Measurements from ENCODE around the gene WNT5A. TPM values are rescaled to one million over a fixed set of nuclear protein-coding genes. Genes with fewer than 3 reads are reported as not detected.

Gene WNT5A
- total and polyA plus RNA-seq, 2 donors (not counting 1 experiment from before 2014, with no cell fraction given) = 117 to 224 TPM

GRCh38 chr3:55446850-55447249 lies 40.3 kb downstream of the WNT5A start:
- no peaks in the 10 kb centered on the region for H4K20me1 ChIP-seq (ENCODE audit: control insufficient read depth, extremely low read depth, insufficient read depth, low read length)
- H3K4me1 ChIP-seq (ENCODE audit: control insufficient read depth, extremely low read depth, insufficient read depth, low read length) = no peaks in the 10 kb centered on the region
- H3K9ac ChIP-seq (ENCODE audit: insufficient read depth, low read length) = no peak overlapping the region

GRCh38 chr3:55445551-55445950 lies 41.6 kb downstream of the WNT5A start:
- no peak overlapping the region for H2AFZ ChIP-seq (ENCODE audit: low read length)
- no peak overlapping the region for H3K9ac ChIP-seq (ENCODE audit: insufficient read depth, low read length)
- no peaks in the 10 kb centered on the region for H4K20me1 ChIP-seq (ENCODE audit: control insufficient read depth, extremely low read depth, insufficient read depth, low read length)
- H3K79me2 ChIP-seq (ENCODE audit: control insufficient read depth, insufficient read depth, low read length) = no peaks in the 10 kb centered on the region
- no peaks in the 10 kb centered on the region for H3K9me3 ChIP-seq (ENCODE audit: control insufficient read depth, insufficient read depth, low read depth, low read length)
- no peaks in the 10 kb centered on the region for H3K4me1 ChIP-seq (ENCODE audit: control insufficient read depth, extremely low read depth, insufficient read depth, low read length)
- no peak overlapping the region for H3K4me3 ChIP-seq (replicated peaks in 1 of 4; ENCODE audit: control extremely low read depth in 1 of 4, insufficient read depth in 1 of 4, low read depth in 3 of 4, low read length in 4 of 4)
- no peak overlapping the region for H3K27ac ChIP-seq (ENCODE audit: insufficient read depth, low read length)
- no peaks in the 10 kb centered on the region for H3K36me3 ChIP-seq (ENCODE audit: control insufficient read depth, insufficient read depth, low read length)
- H3K27me3 ChIP-seq (ENCODE audit: control insufficient read depth, insufficient read depth, low read length) = no peaks in the 10 kb centered on the region
- no peak overlapping the region for H3K4me2 ChIP-seq (ENCODE audit: extremely low read depth, insufficient read depth, low read length)
- no peak for DNase-seq (ENCODE audit: low read depth in 2 of 2)
- TF ChIP-seq EZH2 (IDR thresholded peaks at IDR 0.05; ENCODE audit: low read length, missing control alignments) (no peak), CTCF (conservative IDR thresholded peaks at IDR 0.05 in 1 of 2, IDR thresholded peaks at IDR 0.05 in 1 of 2; ENCODE audit: low read depth in 1 of 2, low read length in 2 of 2) (no peak)

More at GRCh38 chr3:55446850-55447249, 40.3 kb downstream of the WNT5A start:
- Histone ChIP-seq H3K9me3 (ENCODE audit: control insufficient read depth, insufficient read depth, low read depth, low read length) (no peaks in the 10 kb centered on the region), H3K36me3 (ENCODE audit: control insufficient read depth, insufficient read depth, low read length) (no peaks in the 10 kb centered on the region), H3K4me3 (replicated peaks in 1 of 4; ENCODE audit: control extremely low read depth in 1 of 4, insufficient read depth in 1 of 4, low read depth in 3 of 4, low read length in 4 of 4) (no peak overlapping the region), H2AFZ (ENCODE audit: low read length) (no peak overlapping the region), H3K4me2 (ENCODE audit: extremely low read depth, insufficient read depth, low read length) (no peak overlapping the region), H3K79me2 (ENCODE audit: control insufficient read depth, insufficient read depth, low read length) (no peaks in the 10 kb centered on the region), H3K27me3 (ENCODE audit: control insufficient read depth, insufficient read depth, low read length) (no peaks in the 10 kb centered on the region), H3K27ac (ENCODE audit: insufficient read depth, low read length) (no peak overlapping the region)
- TF ChIP-seq EZH2 (IDR thresholded peaks at IDR 0.05; ENCODE audit: low read length, missing control alignments) (no peak), CTCF (conservative IDR thresholded peaks at IDR 0.05 in 1 of 2, IDR thresholded peaks at IDR 0.05 in 1 of 2; ENCODE audit: low read depth in 1 of 2, low read length in 2 of 2) (no peak)
- no peak for DNase-seq (ENCODE audit: low read depth in 2 of 2)

GRCh38 chr3:55443346-55443745 lies 43.8 kb downstream of the WNT5A start:
- no peaks in the 10 kb centered on the region for H3K9me3 ChIP-seq (ENCODE audit: control insufficient read depth, insufficient read depth, low read depth, low read length)
- no peak overlapping the region for H3K9ac ChIP-seq (ENCODE audit: insufficient read depth, low read length)
- H3K79me2 ChIP-seq (ENCODE audit: control insufficient read depth, insufficient read depth, low read length) = no peaks in the 10 kb centered on the region
- no peak overlapping the region for H2AFZ ChIP-seq (ENCODE audit: low read length)
- H3K4me2 ChIP-seq (ENCODE audit: extremely low read depth, insufficient read depth, low read length) = no peak overlapping the region
- no peaks in the 10 kb centered on the region for H3K27me3 ChIP-seq (ENCODE audit: control insufficient read depth, insufficient read depth, low read length)
- H4K20me1 ChIP-seq (ENCODE audit: control insufficient read depth, extremely low read depth, insufficient read depth, low read length) = no peaks in the 10 kb centered on the region
- no peaks in the 10 kb centered on the region for H3K4me1 ChIP-seq (ENCODE audit: control insufficient read depth, extremely low read depth, insufficient read depth, low read length)
- no peaks in the 10 kb centered on the region for H3K36me3 ChIP-seq (ENCODE audit: control insufficient read depth, insufficient read depth, low read length)
- no peak overlapping the region for H3K4me3 ChIP-seq (replicated peaks in 1 of 4; ENCODE audit: control extremely low read depth in 1 of 4, insufficient read depth in 1 of 4, low read depth in 3 of 4, low read length in 4 of 4)
- TF ChIP-seq CTCF (conservative IDR thresholded peaks at IDR 0.05 in 1 of 2, IDR thresholded peaks at IDR 0.05 in 1 of 2; ENCODE audit: low read depth in 1 of 2, low read length in 2 of 2) = no peak
- TF ChIP-seq EZH2 (IDR thresholded peaks at IDR 0.05; ENCODE audit: low read length, missing control alignments) = no peak
- no peak for DNase-seq (ENCODE audit: low read depth in 2 of 2)
- no peak overlapping the region for H3K27ac ChIP-seq (ENCODE audit: insufficient read depth, low read length)
